ENCODE results near the gene ADRA2A. TPM values are rescaled to one million over a fixed set of nuclear protein-coding genes. Genes with fewer than 3 reads are reported as not detected.

ADRA2A gene
- total and polyA plus RNA-seq, 2 experiments from 2014 or later: 18.9 to 74.8 TPM

DNA sequence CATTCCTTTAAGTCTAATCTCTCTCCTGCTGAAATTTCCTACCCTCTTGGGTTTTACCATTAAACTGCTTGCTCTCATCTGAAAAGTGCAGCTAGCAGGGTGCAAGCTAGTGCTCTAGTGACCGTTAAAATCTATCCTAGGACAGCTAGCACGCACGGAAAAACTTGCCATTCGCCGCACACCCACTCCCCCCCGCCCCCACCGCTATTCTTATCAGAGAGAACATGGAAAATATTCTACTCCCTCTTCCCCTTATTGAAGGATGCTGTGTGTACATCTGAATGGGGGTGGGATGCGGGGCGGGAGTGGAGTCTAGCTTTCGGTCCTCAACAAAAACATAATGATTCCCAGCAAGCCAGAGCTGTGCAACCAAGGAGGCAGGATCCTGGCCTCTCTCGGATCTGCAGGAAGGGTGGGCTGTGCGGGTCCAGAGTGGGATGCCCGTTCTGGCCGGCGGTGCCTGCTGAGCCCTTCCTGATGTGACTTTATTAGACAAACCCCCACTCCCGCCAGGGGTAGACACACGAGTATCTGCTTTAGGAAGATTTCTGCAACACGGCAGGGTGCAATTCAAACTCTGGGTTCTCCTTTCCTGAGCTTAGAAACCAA, 1.1 kb upstream of the ADRA2A start:
- Histone ChIP-seq H3K36me3 (ENCODE audit: low read depth) (no peaks in the 10 kb centered on the region; the same call in 1 of the 2 replicates), H3K79me2 (ENCODE audit: insufficient read depth) (no peaks in the 10 kb centered on the region), H3K9me3 (ENCODE audit: low read depth) (no peaks in the 10 kb centered on the region), H3K4me1 (ENCODE audit: insufficient read depth) (peaks cover 8% of the 10 kb centered on the region), H2AFZ (peak overlapping the region; percentile 87), H3K27me3 (replicated peaks; ENCODE audit: insufficient read depth) (no peaks in the 10 kb centered on the region; the same call in 1 of the 2 replicates), H3K27ac (no peak overlapping the region), H4K20me1 (ENCODE audit: insufficient read depth) (no peaks in the 10 kb centered on the region; the same call in 1 of the 2 replicates), H3K9ac (no peak overlapping the region), H3F3A (ENCODE audit: insufficient read depth) (no peaks in the 10 kb centered on the region), H3K4me2 (ENCODE audit: unreplicated experiment) (peak overlapping the region; percentile 91), H3K9me2 (ENCODE audit: insufficient read depth) (no peaks in the 10 kb centered on the region), H3K4me3 (peak overlapping the region; percentile 80)
- 50 to 57% methylated on average over 16 to 18 of the region's 18 CpGs for WGBS, 2 experiments (ENCODE audit: low coverage in 1 of 2, low lambda C conversion rate in 2 of 2, missing lambda C conversion rate in 2 of 2)
- in situ Hi-C loops (cut with MboI): loop anchor here (10.0 kb wide), 1 partner anchor 779 kb away; no protein-coding TSS in a partner anchor
- DNase-seq: no peak
- TF ChIP-seq EZH2phosphoT487 (IDR thresholded peaks at IDR 0.05; ENCODE audit: insufficient read depth, low read depth): no peak
- TF ChIP-seq EZH2 (IDR thresholded peaks at IDR 0.05; ENCODE audit: insufficient read depth, poor library complexity, severe bottlenecking): no peak

DNA sequence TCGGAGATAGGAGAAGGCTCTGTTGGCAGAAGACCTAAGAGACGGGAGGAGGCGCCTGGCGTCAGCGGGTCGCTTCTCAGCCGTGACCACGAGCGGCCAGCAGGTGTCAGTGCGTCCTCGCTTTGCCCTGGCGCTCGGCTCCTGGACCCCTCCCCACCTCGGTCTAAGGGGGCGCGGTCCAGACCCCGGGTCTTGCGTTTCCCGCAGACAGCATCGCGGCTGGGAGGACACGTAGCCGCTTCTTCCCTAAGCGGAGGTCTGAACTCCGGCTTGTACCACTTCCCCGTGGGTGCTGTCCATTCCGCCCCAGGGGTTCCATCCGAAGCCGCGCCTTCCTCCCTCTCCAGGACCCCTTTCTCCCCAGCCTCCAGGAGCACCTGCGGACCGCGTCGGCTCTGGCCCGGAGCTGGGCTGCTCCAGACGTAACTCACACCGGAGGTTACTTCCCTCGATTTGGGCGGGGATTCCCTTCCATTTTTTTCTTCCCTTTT, 593 bp upstream of the ADRA2A start:
- peak overlapping the region; percentile 69 for H3K9ac ChIP-seq
- no peak overlapping the region for H3K27ac ChIP-seq
- DNase-seq: peak; percentile 85
- H3K9me3 ChIP-seq (ENCODE audit: low read depth): no peaks in the 10 kb centered on the region
- no peaks in the 10 kb centered on the region for H3K79me2 ChIP-seq (ENCODE audit: insufficient read depth)
- WGBS, 2 experiments (ENCODE audit: low coverage in 1 of 2, low lambda C conversion rate in 2 of 2, missing lambda C conversion rate in 2 of 2): 1 to 2% methylated on average over 38 of the region's 39 CpGs
- peaks cover 8% of the 10 kb centered on the region for H3K4me1 ChIP-seq (ENCODE audit: insufficient read depth)
- no peaks in the 10 kb centered on the region; the same call in 1 of the 2 replicates for H3K36me3 ChIP-seq (ENCODE audit: low read depth)
- H2AFZ ChIP-seq: peak overlapping the region; percentile 87
- no peaks in the 10 kb centered on the region; the same call in 1 of the 2 replicates for H3K27me3 ChIP-seq (replicated peaks; ENCODE audit: insufficient read depth)
- H3K9me2 ChIP-seq (ENCODE audit: insufficient read depth): no peaks in the 10 kb centered on the region
- in situ Hi-C loops (cut with MboI): loop anchor here (10.0 kb wide), 1 partner anchor 779 kb away; no protein-coding TSS in a partner anchor
- H3K4me3 ChIP-seq: peak overlapping the region; percentile 80
- peak overlapping the region; percentile 91 for H3K4me2 ChIP-seq (ENCODE audit: unreplicated experiment)
- TF ChIP-seq EZH2phosphoT487 (IDR thresholded peaks at IDR 0.05; ENCODE audit: insufficient read depth, low read depth) (no peak), EZH2 (IDR thresholded peaks at IDR 0.05; ENCODE audit: insufficient read depth, poor library complexity, severe bottlenecking) (no peak)
- no peaks in the 10 kb centered on the region; the same call in 1 of the 2 replicates for H4K20me1 ChIP-seq (ENCODE audit: insufficient read depth)
- H3F3A ChIP-seq (ENCODE audit: insufficient read depth): no peaks in the 10 kb centered on the region

GRCh38 chr10:111077479-111077784, 603 bp downstream of the ADRA2A start:
- H3K4me2 ChIP-seq (ENCODE audit: unreplicated experiment): peak overlapping the region; percentile 91
- DNase-seq: no peak
- H3K9me3 ChIP-seq (ENCODE audit: low read depth): no peaks in the 10 kb centered on the region
- no peaks in the 10 kb centered on the region; the same call in 1 of the 2 replicates for H3K36me3 ChIP-seq (ENCODE audit: low read depth)
- peaks cover 8% of the 10 kb centered on the region for H3K4me1 ChIP-seq (ENCODE audit: insufficient read depth)
- no peaks in the 10 kb centered on the region for H3F3A ChIP-seq (ENCODE audit: insufficient read depth)
- H3K27ac ChIP-seq: no peak overlapping the region
- no peaks in the 10 kb centered on the region for H3K27me3 ChIP-seq (replicated peaks; ENCODE audit: insufficient read depth)
- no peaks in the 10 kb centered on the region for H3K9me2 ChIP-seq (ENCODE audit: insufficient read depth)
- H4K20me1 ChIP-seq (ENCODE audit: insufficient read depth): no peaks in the 10 kb centered on the region; the same call in 1 of the 2 replicates
- peak overlapping the region; percentile 69 for H3K9ac ChIP-seq
- H3K79me2 ChIP-seq (ENCODE audit: insufficient read depth): no peaks in the 10 kb centered on the region
- H3K4me3 ChIP-seq: peak overlapping the region; percentile 80
- WGBS, 2 experiments (ENCODE audit: low coverage in 1 of 2, low lambda C conversion rate in 2 of 2, missing lambda C conversion rate in 2 of 2): 1 to 2% methylated on average over 15 of the region's 15 CpGs
- TF ChIP-seq EZH2 (IDR thresholded peaks at IDR 0.05; ENCODE audit: insufficient read depth, poor library complexity, severe bottlenecking): no peak
- TF ChIP-seq EZH2phosphoT487 (IDR thresholded peaks at IDR 0.05; ENCODE audit: insufficient read depth, low read depth): no peak
- H2AFZ ChIP-seq: peak overlapping the region; percentile 87
- in situ Hi-C loops (cut with MboI): loop anchor here (10.0 kb wide), 1 partner anchor 777 kb away; no protein-coding TSS in a partner anchor

GRCh38 chr10:111077785-111078504, 1.1 kb downstream of the ADRA2A start:
- no peaks in the 10 kb centered on the region; the same call in 1 of the 2 replicates for H3K36me3 ChIP-seq (ENCODE audit: low read depth)
- WGBS, 2 experiments (ENCODE audit: low coverage in 1 of 2, low lambda C conversion rate in 2 of 2, missing lambda C conversion rate in 2 of 2): 8 to 11% methylated on average over 55 to 72 of the region's 78 CpGs
- no peaks in the 10 kb centered on the region; the same call in 1 of the 2 replicates for H4K20me1 ChIP-seq (ENCODE audit: insufficient read depth)
- no peak for TF ChIP-seq EZH2phosphoT487 (IDR thresholded peaks at IDR 0.05; ENCODE audit: insufficient read depth, low read depth)
- no peak for TF ChIP-seq EZH2 (IDR thresholded peaks at IDR 0.05; ENCODE audit: insufficient read depth, poor library complexity, severe bottlenecking)
- H3K4me2 ChIP-seq (ENCODE audit: unreplicated experiment): peak overlapping the region; percentile 91
- no peak overlapping the region for H3K27ac ChIP-seq
- peak overlapping the region; percentile 87 for H2AFZ ChIP-seq
- no peaks in the 10 kb centered on the region for H3K27me3 ChIP-seq (replicated peaks; ENCODE audit: insufficient read depth)
- H3K9me3 ChIP-seq (ENCODE audit: low read depth): no peaks in the 10 kb centered on the region
- H3K4me1 ChIP-seq (ENCODE audit: insufficient read depth): peaks cover 8% of the 10 kb centered on the region
- no peaks in the 10 kb centered on the region for H3K9me2 ChIP-seq (ENCODE audit: insufficient read depth)
- no peaks in the 10 kb centered on the region for H3K79me2 ChIP-seq (ENCODE audit: insufficient read depth)
- peak; percentile 62 for DNase-seq
- in situ Hi-C loops (cut with MboI): loop anchor here (10.0 kb wide), 1 partner anchor 777 kb away; no protein-coding TSS in a partner anchor
- peak overlapping the region; percentile 69 for H3K9ac ChIP-seq
- peak overlapping the region; percentile 80 for H3K4me3 ChIP-seq
- no peaks in the 10 kb centered on the region for H3F3A ChIP-seq (ENCODE audit: insufficient read depth)
